GM19193 (cell line): Measurements from ENCODE around the gene MGAT4B.

Source experiments
- POLR2A ChIP-seq: IDR thresholded peaks from 4 replicates; pipeline ENCODE4 v1.6.1; 2011; ENCODE audit not compliant: insufficient read depth, insufficient read length; ENCODE audit errors: extremely low read depth

The MGAT4B gene

GRCh38 chr5:179806250-179807048, at the start of gene MGAT4B:
TSS of gene MGAT4B (minus strand) at chr5:179806866. CDS start at chr5:179806583, 283 bp downstream.
- peak; percentile 69 for TF ChIP-seq POLR2A

GRCh38 chr5:179854356-179854755, 47.7 kb upstream of the MGAT4B start:
- TF ChIP-seq POLR2A, result no peak

GRCh38 chr5:179852993-179853547, 46.4 kb upstream of the MGAT4B start:
- TF ChIP-seq POLR2A, result no peak

GRCh38 chr5:179841621-179842020, 35.0 kb upstream of the MGAT4B start:
- TF ChIP-seq POLR2A, result no peak

GRCh38 chr5:179840766-179841165, 34.1 kb upstream of the MGAT4B start:
- TF ChIP-seq POLR2A, result no peak

GRCh38 chr5:179840321-179840720, 33.7 kb upstream of the MGAT4B start:
- no peak for TF ChIP-seq POLR2A

GRCh38 chr5:179839328-179840256, 32.9 kb upstream of the MGAT4B start:
- TF ChIP-seq POLR2A, result no peak

GRCh38 chr5:179837076-179838011, 30.7 kb upstream of the MGAT4B start:
- TF ChIP-seq POLR2A, result no peak

- TF ChIP-seq POLR2A, result no peak
Observed at GRCh38 chr5:179836225-179837019, 29.8 kb upstream of the MGAT4B start.

GRCh38 chr5:179834120-179834519, 27.5 kb upstream of the MGAT4B start:
- TF ChIP-seq POLR2A, result no peak

- TF ChIP-seq POLR2A, result no peak
Observed at GRCh38 chr5:179833709-179834070, 27.0 kb upstream of the MGAT4B start.

- no peak for TF ChIP-seq POLR2A
Observed at GRCh38 chr5:179833056-179833708, 26.5 kb upstream of the MGAT4B start.

GRCh38 chr5:179832039-179832745, 25.5 kb upstream of the MGAT4B start:
- no peak for TF ChIP-seq POLR2A

GRCh38 chr5:179830818-179831468, 24.3 kb upstream of the MGAT4B start:
- TF ChIP-seq POLR2A, result peak; percentile 16
